H1 (cell line): ENCODE data around the gene SVEP1. TPM values are rescaled to one million over a fixed set of nuclear protein-coding genes. Genes with fewer than 3 reads are reported as not detected.

Source experiments
- CTCF ChIA-PET: fragments of 300-600 bp; sonication (Branson Sonifier 250); formaldehyde crosslinking; loops from one replicate; lab custom pipeline; 2021; ENCODE audit not compliant: partially characterized antibody; lab: Charles Lee
- POLR2A ChIA-PET: fragments of 300-600 bp; sonication (Branson Sonifier 250); formaldehyde crosslinking; loops from one replicate; lab custom pipeline; 2021; ENCODE audit warnings: inconsistent platforms; ENCODE audit not compliant: partially characterized antibody; lab: Charles Lee
- DNase-seq, 2 experiments: peaks; one replicate each; pipeline versions ENCODE4 v3.0.0 to v3.0.0-alpha.2; 2010 to 2022; ENCODE audit warnings: low spot score in 2 of 2, low read depth in 1 of 2, mixed read lengths in 1 of 2
- FAIRE-seq: peaks from 2 replicates; lab custom pipeline; 2011; peaks lifted over from hg19 to GRCh38; lab: Jason Lieb, UNC
- H2AFZ ChIP-seq: 2 replicates; pipeline ENCODE4 v1.8.1; 2012; ENCODE audit warnings: low read length, inconsistent platforms
- H2AK5ac ChIP-seq: 2 replicates; pipeline ENCODE4 v1.6.1; 2013; ENCODE audit warnings: low read depth, low read length
- H2BK120ac ChIP-seq: replicated peaks from 2 replicates; pipeline ENCODE3; 2013; ENCODE audit warnings: low read depth, low read length, inconsistent platforms
- H2BK12ac ChIP-seq: 2 replicates; pipeline ENCODE4 v1.6.1; 2013; ENCODE audit warnings: low read depth, low read length
- H2BK15ac ChIP-seq: 2 replicates; pipeline ENCODE4 v1.6.1; 2013; ENCODE audit warnings: low read length
- H2BK20ac ChIP-seq: 2 replicates; pipeline ENCODE4 v1.6.1; 2013; ENCODE audit warnings: low read length
- H2BK5ac ChIP-seq: 2 replicates; pipeline ENCODE4 v1.6.1; 2013; ENCODE audit warnings: low read depth, low read length
- H3K14ac ChIP-seq: 2 replicates; pipeline ENCODE4 v1.6.1; 2013; ENCODE audit warnings: inconsistent platforms; ENCODE audit not compliant: insufficient read length
- H3K18ac ChIP-seq: 2 replicates; pipeline ENCODE4 v1.6.1; 2013; ENCODE audit warnings: low read length; ENCODE audit errors: extremely low read depth
- H3K23ac ChIP-seq: 2 replicates; pipeline ENCODE4 v1.6.1; 2013; ENCODE audit warnings: inconsistent platforms; ENCODE audit not compliant: insufficient read length
- H3K23me2 ChIP-seq: 2 replicates; pipeline ENCODE4 v1.6.1; 2013; ENCODE audit warnings: low read depth, low read length
- H3K27ac ChIP-seq: 2 replicates; pipeline ENCODE4 v1.6.1; 2011; ENCODE audit warnings: low read depth, low read length, inconsistent platforms
- H3K27me3 ChIP-seq, 4 experiments: replicated peaks in 1 of 4; 1 replicate in 1 of 4; 2 replicates in 3 of 4; pipeline versions ENCODE4 v1.6.1 to v1.8.1; 2011 to 2013; ENCODE audit warnings: low read length in 3 of 4, mild to moderate bottlenecking in 3 of 4, inconsistent platforms in 2 of 4, mixed read lengths in 2 of 4, moderate library complexity in 1 of 4; ENCODE audit not compliant: control insufficient read depth in 3 of 4, insufficient read depth in 3 of 4; ENCODE audit errors: extremely low read depth in 1 of 4
- H3K36me3 ChIP-seq, 4 experiments: 2 replicates each; pipeline versions ENCODE4 v1.6.1 to v1.8.1; 2011 to 2013; ENCODE audit warnings: mild to moderate bottlenecking in 4 of 4, low read length in 3 of 4, moderate library complexity in 2 of 4, control low read depth in 1 of 4, inconsistent platforms in 1 of 4; ENCODE audit not compliant: insufficient read depth in 4 of 4, control insufficient read depth in 2 of 4
- H3K4ac ChIP-seq: replicated peaks from 2 replicates; pipeline ENCODE3; 2013; ENCODE audit warnings: low read length, low read depth, mixed read lengths, inconsistent platforms; ENCODE audit not compliant: insufficient read length
- H3K4me1 ChIP-seq, 4 experiments: replicated peaks in 1 of 4; 1 replicate in 1 of 4; 2 replicates in 3 of 4; pipeline versions ENCODE4 v1.6.1 to v1.8.1; 2011 to 2013; ENCODE audit warnings: low read length in 3 of 4, inconsistent platforms in 2 of 4, mixed read lengths in 1 of 4; ENCODE audit not compliant: insufficient read depth in 4 of 4, control insufficient read depth in 3 of 4
- H3K4me2 ChIP-seq, 2 experiments: 2 replicates each; pipeline versions ENCODE4 v1.6.1 to v1.8.1; 2011 to 2013; ENCODE audit warnings: low read depth in 2 of 2, low read length in 2 of 2, control low read depth in 1 of 2, inconsistent platforms in 1 of 2, mild to moderate bottlenecking in 1 of 2; ENCODE audit not compliant: insufficient read depth in 1 of 2
- H3K4me3 ChIP-seq, 4 experiments: fragments of 200-600, 300-600 bp in 1 of 4; sonication (generic), shearing (Covaris generic), sonication (Bioruptor Twin) in 1 of 4; 2 replicates each; pipeline versions ENCODE4 v1.5.1 to v1.8.1; 2011 to 2016; ENCODE audit warnings: low read length in 4 of 4, low read depth in 3 of 4, control low read depth in 2 of 4, inconsistent platforms in 2 of 4, mild to moderate bottlenecking in 2 of 4, mixed read lengths in 1 of 4, moderate library complexity in 1 of 4; ENCODE audit not compliant: insufficient read depth in 2 of 4; ENCODE audit errors: extremely low read depth in 1 of 4
- H3K56ac ChIP-seq: replicated peaks from 2 replicates; pipeline ENCODE3; 2013; ENCODE audit warnings: low read depth, mild to moderate bottlenecking, mixed read lengths, low read length, inconsistent platforms; ENCODE audit not compliant: insufficient read length
- H3K79me1 ChIP-seq: 2 replicates; pipeline ENCODE4 v1.6.1; 2013; ENCODE audit warnings: low read depth, low read length, control low read depth
- H3K79me2 ChIP-seq, 2 experiments: 2 replicates each; pipeline versions ENCODE4 v1.6.1 to v1.8.1; 2012 to 2013; ENCODE audit warnings: low read length in 2 of 2, mild to moderate bottlenecking in 2 of 2, inconsistent platforms in 1 of 2; ENCODE audit not compliant: insufficient read depth in 2 of 2, control insufficient read depth in 1 of 2
- H3K9ac ChIP-seq, 4 experiments: replicated peaks in 1 of 4; 1 replicate in 1 of 4; 2 replicates in 3 of 4; pipeline versions ENCODE4 v1.6.1 to v1.8.1; 2011 to 2013; ENCODE audit warnings: low read depth in 3 of 4, low read length in 3 of 4, control low read depth in 2 of 4, mild to moderate bottlenecking in 2 of 4, moderate library complexity in 2 of 4, inconsistent platforms in 1 of 4; ENCODE audit errors: extremely low read depth in 1 of 4
- H3K9me3 ChIP-seq, 2 experiments: 2 replicates each; pipeline versions ENCODE4 v1.6.1 to v1.8.1; 2012 to 2013; ENCODE audit warnings: mild to moderate bottlenecking in 2 of 2, moderate library complexity in 2 of 2, control low read depth in 1 of 2, inconsistent platforms in 1 of 2, low read depth in 1 of 2, low read length in 1 of 2, mixed read lengths in 1 of 2; ENCODE audit not compliant: insufficient read depth in 2 of 2
- H4K20me1 ChIP-seq, 2 experiments: replicated peaks in 1 of 2; 2 replicates each; pipeline versions ENCODE3 to v1.8.1; 2011 to 2013; ENCODE audit warnings: inconsistent platforms in 2 of 2, low read length in 2 of 2, mild to moderate bottlenecking in 1 of 2; ENCODE audit not compliant: insufficient read depth in 2 of 2, control insufficient read depth in 1 of 2
- H4K5ac ChIP-seq: 2 replicates; pipeline ENCODE4 v1.6.1; 2013; ENCODE audit warnings: low read length, low read depth, mixed read lengths, inconsistent platforms; ENCODE audit not compliant: insufficient read length
- H4K8ac ChIP-seq: 2 replicates; pipeline ENCODE4 v1.8.0; 2013; ENCODE audit warnings: mild to moderate bottlenecking, moderate library complexity, low read length, inconsistent platforms; ENCODE audit not compliant: insufficient read depth; ENCODE audit errors: extremely low read depth
- H4K91ac ChIP-seq: replicated peaks from 2 replicates; pipeline ENCODE3; 2013; ENCODE audit warnings: low read length, mixed read lengths, inconsistent platforms; ENCODE audit not compliant: insufficient read length
- CHD2 ChIP-seq: IDR thresholded peaks from 2 replicates; pipeline ENCODE4 v1.6.1; 2012; ENCODE audit warnings: low read length, improper control_type of control experiment
- CTBP2 ChIP-seq: IDR thresholded peaks from 2 replicates; pipeline ENCODE4 v1.7.0; 2011; ENCODE audit warnings: borderline replicate concordance, mild to moderate bottlenecking, moderate library complexity, mixed read lengths, low read length; ENCODE audit not compliant: insufficient read depth, insufficient read length
- EZH2 ChIP-seq: fragments of 200-600 bp; sonication (generic); IDR thresholded peaks from 2 replicates; pipeline ENCODE4 v1.7.1; 2012; ENCODE audit warnings: low read depth, mild to moderate bottlenecking, moderate library complexity, low read length, inconsistent platforms; ENCODE audit not compliant: severe bottlenecking
- GABPA ChIP-seq: IDR thresholded peaks from 2 replicates; pipeline ENCODE4 v1.6.1; 2011; ENCODE audit warnings: mild to moderate bottlenecking, low read length, moderate library complexity, borderline replicate concordance; ENCODE audit not compliant: insufficient read depth
- HDAC2 ChIP-seq, 2 experiments: fragments of 300-600 bp in 1 of 2; sonication (generic) in 1 of 2; IDR thresholded peaks; 2 replicates each; pipeline ENCODE4 v1.6.1; 2011 to 2012; ENCODE audit warnings: low read depth in 2 of 2, low read length in 2 of 2, mild to moderate bottlenecking in 2 of 2, moderate library complexity in 2 of 2, borderline replicate concordance in 1 of 2, inconsistent platforms in 1 of 2
- MAX ChIP-seq: IDR thresholded peaks from 2 replicates; pipeline ENCODE4 v1.6.1; 2012; ENCODE audit warnings: inconsistent platforms
- POLR2A ChIP-seq, 2 experiments: IDR thresholded peaks; 1 replicate in 1 of 2; 2 replicates in 1 of 2; pipeline ENCODE4 v1.6.1; 2011; ENCODE audit warnings: low read depth in 2 of 2, low read length in 2 of 2, mild to moderate bottlenecking in 2 of 2; ENCODE audit errors: control extremely low read depth in 1 of 2
- POLR2AphosphoS5 ChIP-seq: IDR thresholded peaks from 2 replicates; pipeline ENCODE4 v1.6.1; 2011; ENCODE audit warnings: low read depth, low read length
- WGBS, 2 experiments: shearing (Covaris generic) in 1 of 2; methylation state at CpG; one replicate each; pipeline versions ENCODE4 v1.1.6 to v1.1.7; 2013 to 2015; ENCODE audit warnings: low lambda C conversion rate in 2 of 2, mixed read lengths in 2 of 2, inconsistent platforms in 1 of 2, low coverage in 1 of 2, missing lambda C conversion rate in 1 of 2; ENCODE audit not compliant: insufficient replicate concordance in 2 of 2, insufficient coverage in 1 of 2, insufficient read length in 1 of 2; ENCODE audit errors: extremely low coverage in 1 of 2, missing lambda C conversion rate in 1 of 2; 5-methylcytosine and 5-hydroxymethylcytosine counted together
- long read RNA-seq, 2 experiments: library from RNA in 1 of 2; library from capped mRNA in 1 of 2; stranded (forward); transcript quantifications; one replicate each; pipeline ENCODE4 v2.0.0, GENCODE V29; 2021; ENCODE audit warnings: inconsistent platforms in 1 of 2
- polyA minus RNA-seq, 3 experiments: library from RNA; depleted of rRNA, polyadenylated mRNA; stranded (reverse); fragments of >200 nt; gene quantifications; 1 replicate in 2 of 3; 2 replicates in 1 of 3; pipeline ENCODE4 v1.2.3, GENCODE V29; 2011
- polyA plus RNA-seq, 7 experiments: library from polyadenylated mRNA; depleted of rRNA in 3 of 7; stranded (reverse) in 5 of 7; unstranded in 2 of 7; fragments of >200 nt in 5 of 7; fragments of 200-250 nt in 2 of 7; gene quantifications; 1 replicate in 5 of 7; 2 replicates in 1 of 7; 4 replicates in 1 of 7; pipeline versions ENCODE4 v1.2.1 to v1.2.3, GENCODE V29; 2011 to 2013; ENCODE audit warnings: missing spikeins in 2 of 7, mixed read lengths in 2 of 7
- total RNA-seq: library from RNA; stranded (reverse); fragmentation: NEBNext Ultra II Directional; extraction: Animal tissue kit (Norgen Biotek cat#: 25700); gene quantifications from 2 replicates; pipeline ENCODE4 v1.2.1, GENCODE V29; 2021

Gene SVEP1
- total RNA-seq (0.36 and 0.37 TPM in 2 replicates), polyA plus RNA-seq (2011; rRNA removed) (0.11 and 0.19 TPM in 2 replicates), polyA minus RNA-seq (2011; rRNA and poly(A)+ RNA removed) (0.73 and 0.83 TPM in 2 replicates)
- polyA plus RNA-seq (2011; cell fraction: cytosol; rRNA removed) = 0.17 TPM
- polyA plus RNA-seq (2011; cell fraction: nucleus; rRNA removed) = 0.40 TPM
- polyA plus RNA-seq (2012, experiment 1 of 2) = 0.15 to 0.24 TPM (median 0.18 TPM) in 4 replicates
- 0.03 TPM for polyA plus RNA-seq (2012, experiment 2 of 2)
- polyA plus RNA-seq (2013, experiment 1 of 2) = 0.28 TPM
- 0.26 TPM for polyA plus RNA-seq (2013, experiment 2 of 2)
- polyA minus RNA-seq (2011; cell fraction: cytosol; rRNA and poly(A)+ RNA removed) = 0.37 TPM
- 2.0 TPM for polyA minus RNA-seq (2011; cell fraction: nucleus; rRNA and poly(A)+ RNA removed)
- long read RNA-seq, experiment 1 = 0 reads
- long read RNA-seq, experiment 2 = 0 reads

GRCh38 chr9:110579034-110579861 lies at the start of gene SVEP1:
Gene SVEP1, minus strand, starts transcription at chr9:110579741. Its CDS starts 198 bp downstream, at chr9:110579543.
- H3K23ac ChIP-seq = no peak within 1 kb of the TSS
- H3K9ac ChIP-seq = peak within 1 kb of the TSS in 3 of 4 experiments; percentile 8 to 50 (median 32); a peak in 1 of 7 replicates
- no peaks in the 10 kb centered on the region for H4K20me1 ChIP-seq
- H3K36me3 ChIP-seq = no peaks in the 10 kb centered on the region
- no peaks in the 10 kb centered on the region for H3K79me1 ChIP-seq
- H2BK20ac ChIP-seq = no peak within 1 kb of the TSS
- no peak within 1 kb of the TSS for H2AK5ac ChIP-seq
- peak within 1 kb of the TSS; percentile 60 to 64 (median 62) for H3K4me3 ChIP-seq
- H3K27ac ChIP-seq = no peak within 1 kb of the TSS
- ChIA-PET POLR2A (no interaction called here), CTCF (interaction anchor here (0.6 to 0.9 kb wide), 3 partner anchors 21 to 126 kb away, joined by 3 read pairs; no protein-coding TSS in a partner anchor)
- H3K14ac ChIP-seq = no peak within 1 kb of the TSS
- no peak within 1 kb of the TSS for H3K4ac ChIP-seq
- DNase-seq (peak in 1 of 2 experiments; percentile 76), FAIRE-seq (no peak)
- H3K9me3 ChIP-seq = no peaks in the 10 kb centered on the region
- H2BK5ac ChIP-seq = no peak within 1 kb of the TSS
- 1% methylated on average over 66 of the region's 89 CpGs; no CpG with 5 or more reads in 1 of the 2 experiments for WGBS, 2 experiments
- H2BK12ac ChIP-seq = peak within 1 kb of the TSS; percentile 80; the same call in 1 of the 2 replicates
- peak within 1 kb of the TSS; percentile 75; the same call in 1 of the 2 replicates for H4K8ac ChIP-seq
- 0 out of 2 replicates have a peak within 1 kb of the TSS, but pooled peaks have one; percentile 65 for H2BK15ac ChIP-seq
- peak within 1 kb of the TSS; percentile 66 for H2BK120ac ChIP-seq
- no peak within 1 kb of the TSS for H4K91ac ChIP-seq
- peak within 1 kb of the TSS; percentile 91; the same call in 1 of the 2 replicates for H2AFZ ChIP-seq
- no peaks in the 10 kb centered on the region for H3K79me2 ChIP-seq
- H3K23me2 ChIP-seq = peaks cover 11% of the 10 kb centered on the region
- peak within 1 kb of the TSS; percentile 88 to 98 for H3K4me2 ChIP-seq
- H3K4me1 ChIP-seq = peaks cover 0 to 12% (median 8%) of the 10 kb centered on the region in 4 experiments; a peak in 4 of 7 replicates
- H3K56ac ChIP-seq = no peak within 1 kb of the TSS
- H3K27me3 ChIP-seq = peaks cover 11 to 43% (median 33%) of the 10 kb centered on the region in 4 experiments
- peak within 1 kb of the TSS; percentile 52; the same call in 1 of the 2 replicates for H3K18ac ChIP-seq
- H4K5ac ChIP-seq = no peak within 1 kb of the TSS
- TF ChIP-seq POLR2A (IDR thresholded peaks at IDR 0.05; ENCODE audit: control extremely low read depth in 1 of 2, low read depth in 2 of 2, low read length in 2 of 2) (peak in 1 of 2 experiments; percentile 18; a peak in 1 of 3 replicates), MAX (peak; percentile 31), CTBP2 (peak; percentile 50), EZH2 (peak; percentile 86), CHD2 (no peak), HDAC2 (IDR thresholded peaks at IDR 0.05; ENCODE audit: borderline replicate concordance in 1 of 2, low read depth in 2 of 2, low read length in 2 of 2) (peak in 1 of 2 experiments; percentile 64; a peak in 1 of 4 replicates), GABPA (0 out of 2 replicates have a peak, but pooled peaks have one; percentile 63), POLR2AphosphoS5 (no peak)
